GM10266 (cell line): ENCODE data around the gene TMEM63C.

Experiments
- DNase-seq: peaks from one replicate; pipeline ENCODE4 v3.0.0; 2012; ENCODE audit errors: extremely low spot score
- TF ChIP-seq, protein P1 (sequence below): IDR thresholded peaks from 2 replicates; pipeline ENCODE4 v1.5.1; 2012; ENCODE audit warnings: mild to moderate bottlenecking, low read depth; ENCODE audit not compliant: control insufficient read depth, insufficient read depth; ENCODE audit errors: missing control alignments

The TMEM63C gene

DNA sequence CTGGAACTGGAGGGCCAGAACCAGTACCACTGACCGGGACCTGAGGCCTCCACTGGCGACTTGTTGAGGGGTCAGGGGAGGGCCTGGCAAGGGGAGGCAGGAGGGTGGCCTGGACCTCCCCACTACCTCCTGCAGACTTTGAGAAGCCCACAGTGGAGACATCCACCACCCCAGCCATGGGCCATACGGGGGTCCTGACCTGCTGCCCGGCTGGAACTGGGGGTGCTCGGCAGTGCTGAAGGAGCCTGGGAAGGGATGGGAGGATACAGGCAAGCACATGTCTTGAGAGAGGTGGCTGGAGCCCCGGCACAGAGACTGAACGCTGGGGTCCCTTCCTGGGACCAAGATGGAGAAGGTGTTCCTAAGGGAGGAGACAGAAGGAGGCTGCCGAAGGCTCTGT is 75.1 kb downstream of the TMEM63C start:
- TF ChIP-seq, protein P1, sequence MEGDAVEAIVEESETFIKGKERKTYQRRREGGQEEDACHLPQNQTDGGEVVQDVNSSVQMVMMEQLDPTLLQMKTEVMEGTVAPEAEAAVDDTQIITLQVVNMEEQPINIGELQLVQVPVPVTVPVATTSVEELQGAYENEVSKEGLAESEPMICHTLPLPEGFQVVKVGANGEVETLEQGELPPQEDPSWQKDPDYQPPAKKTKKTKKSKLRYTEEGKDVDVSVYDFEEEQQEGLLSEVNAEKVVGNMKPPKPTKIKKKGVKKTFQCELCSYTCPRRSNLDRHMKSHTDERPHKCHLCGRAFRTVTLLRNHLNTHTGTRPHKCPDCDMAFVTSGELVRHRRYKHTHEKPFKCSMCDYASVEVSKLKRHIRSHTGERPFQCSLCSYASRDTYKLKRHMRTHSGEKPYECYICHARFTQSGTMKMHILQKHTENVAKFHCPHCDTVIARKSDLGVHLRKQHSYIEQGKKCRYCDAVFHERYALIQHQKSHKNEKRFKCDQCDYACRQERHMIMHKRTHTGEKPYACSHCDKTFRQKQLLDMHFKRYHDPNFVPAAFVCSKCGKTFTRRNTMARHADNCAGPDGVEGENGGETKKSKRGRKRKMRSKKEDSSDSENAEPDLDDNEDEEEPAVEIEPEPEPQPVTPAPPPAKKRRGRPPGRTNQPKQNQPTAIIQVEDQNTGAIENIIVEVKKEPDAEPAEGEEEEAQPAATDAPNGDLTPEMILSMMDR = no peak
- no peak for DNase-seq

DNA sequence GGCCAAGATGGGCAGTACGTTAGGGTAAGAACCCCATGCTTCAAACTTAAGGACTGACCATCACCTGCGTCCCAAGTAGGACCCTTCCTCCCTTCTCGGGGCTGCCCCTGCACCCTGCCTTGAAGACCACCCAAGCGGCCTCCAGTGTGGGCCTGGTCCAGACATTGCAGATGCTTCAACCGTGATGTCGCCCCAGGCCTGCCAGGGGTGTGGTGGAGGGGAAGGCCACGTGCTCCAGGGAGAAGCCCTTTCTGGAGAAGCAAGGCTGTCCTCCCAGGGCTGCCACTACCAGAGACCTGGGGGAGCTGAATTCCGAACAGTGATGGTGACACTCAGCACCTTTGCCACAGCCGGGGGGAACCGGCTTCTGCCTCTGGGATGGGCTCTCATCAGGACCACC is 76.1 kb downstream of the TMEM63C start:
- TF ChIP-seq, protein P1 = no peak
- no peak for DNase-seq

DNA sequence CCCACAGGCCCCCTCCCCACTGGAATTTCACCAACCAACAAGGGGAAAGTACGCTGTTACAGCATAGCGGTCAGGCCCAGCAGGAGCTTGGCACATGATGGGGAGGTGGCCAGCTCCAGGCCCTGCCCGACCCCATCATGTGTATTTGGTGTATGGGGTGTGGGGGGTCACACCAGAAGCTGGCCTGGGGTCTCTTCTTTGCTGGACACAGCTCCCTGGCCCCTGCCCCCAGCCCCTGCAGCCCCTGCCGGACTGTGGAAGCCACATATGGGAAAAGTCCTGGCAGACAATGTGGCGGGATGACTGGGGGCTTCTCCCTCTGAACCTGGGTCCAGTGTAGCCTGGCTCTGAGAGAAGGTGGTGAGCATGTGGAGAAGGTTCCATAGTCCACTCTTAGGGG is 77.0 kb downstream of the TMEM63C start:
- DNase-seq = no peak
- TF ChIP-seq, protein P1 = no peak

DNA sequence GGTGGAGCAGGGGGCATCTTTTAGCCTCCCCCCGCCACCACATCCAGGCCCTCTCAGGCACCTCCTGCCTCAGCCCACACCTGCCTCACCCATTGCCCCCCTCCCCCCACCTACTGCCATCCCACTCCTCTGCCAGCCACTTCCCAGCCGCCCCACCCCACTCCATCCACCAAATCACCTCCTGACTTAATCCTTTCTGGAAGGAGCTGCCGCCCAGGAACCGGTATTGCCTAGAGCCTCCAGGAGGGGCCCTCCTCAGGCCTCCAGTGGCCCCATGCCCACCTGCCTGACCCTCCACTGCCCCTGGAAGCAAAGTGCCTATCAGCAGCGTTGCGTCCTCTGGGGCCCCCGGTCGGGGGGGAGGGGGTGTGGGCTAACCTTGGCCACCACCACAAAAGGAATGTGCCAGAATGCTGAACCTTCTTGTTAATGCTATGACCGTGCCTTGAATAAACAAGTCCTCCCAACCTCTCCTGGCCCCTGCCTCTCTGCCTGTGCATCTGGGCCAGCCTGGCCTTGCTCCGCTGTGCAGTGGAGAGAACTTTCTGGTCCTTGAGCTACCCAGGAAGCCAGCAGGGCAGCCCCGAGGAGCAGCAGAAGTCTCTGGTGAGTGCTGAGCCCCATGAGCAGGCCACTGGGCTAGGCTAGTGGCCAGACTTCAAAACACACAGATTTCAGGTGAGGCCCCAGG is 77.6 kb downstream of the TMEM63C start:
- TF ChIP-seq, protein P1 = no peak
- DNase-seq = no peak

DNA sequence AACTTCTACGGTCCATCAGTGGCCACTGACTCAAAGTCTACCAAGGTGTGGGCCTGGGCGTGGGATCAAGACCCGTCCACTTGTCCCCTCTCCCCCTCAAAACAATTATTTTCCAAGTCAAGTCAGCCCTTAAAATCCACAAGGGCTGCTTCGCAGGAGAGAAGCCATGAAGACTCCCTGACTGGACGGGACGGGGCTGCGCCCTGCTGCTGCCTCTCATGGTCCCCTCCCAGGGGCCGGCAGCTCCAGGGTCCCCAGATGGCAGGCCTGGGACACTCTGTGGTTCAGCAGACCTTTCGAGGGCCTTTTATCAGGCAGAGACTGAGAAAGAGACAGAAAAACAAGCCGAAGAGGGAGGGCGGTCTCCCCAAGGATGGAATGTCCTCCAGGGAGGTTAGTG is 78.6 kb downstream of the TMEM63C start:
- no peak for DNase-seq
- TF ChIP-seq, protein P1 = no peak

DNA sequence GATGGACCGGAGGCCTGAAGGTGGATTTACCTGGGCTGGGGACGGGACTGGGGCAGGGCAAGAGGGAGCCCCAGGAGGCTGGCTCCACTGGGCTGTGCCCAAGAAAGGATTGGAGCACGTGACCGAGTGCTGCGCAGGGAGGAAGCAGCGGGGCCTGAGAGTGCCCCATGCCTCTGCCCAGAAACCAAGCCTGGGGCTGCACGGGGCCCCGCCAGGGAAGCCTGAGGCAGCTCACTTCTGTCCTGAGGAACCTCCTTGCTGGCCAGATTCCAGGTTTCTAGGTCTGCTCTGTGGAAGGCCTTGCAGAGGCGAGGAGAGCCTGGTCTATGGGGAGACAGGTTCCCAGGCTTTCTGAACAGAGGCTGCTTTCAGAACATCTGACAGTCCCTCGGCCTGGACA is 79.0 kb downstream of the TMEM63C start:
- no peak for DNase-seq
- TF ChIP-seq, protein P1 = no peak

DNA sequence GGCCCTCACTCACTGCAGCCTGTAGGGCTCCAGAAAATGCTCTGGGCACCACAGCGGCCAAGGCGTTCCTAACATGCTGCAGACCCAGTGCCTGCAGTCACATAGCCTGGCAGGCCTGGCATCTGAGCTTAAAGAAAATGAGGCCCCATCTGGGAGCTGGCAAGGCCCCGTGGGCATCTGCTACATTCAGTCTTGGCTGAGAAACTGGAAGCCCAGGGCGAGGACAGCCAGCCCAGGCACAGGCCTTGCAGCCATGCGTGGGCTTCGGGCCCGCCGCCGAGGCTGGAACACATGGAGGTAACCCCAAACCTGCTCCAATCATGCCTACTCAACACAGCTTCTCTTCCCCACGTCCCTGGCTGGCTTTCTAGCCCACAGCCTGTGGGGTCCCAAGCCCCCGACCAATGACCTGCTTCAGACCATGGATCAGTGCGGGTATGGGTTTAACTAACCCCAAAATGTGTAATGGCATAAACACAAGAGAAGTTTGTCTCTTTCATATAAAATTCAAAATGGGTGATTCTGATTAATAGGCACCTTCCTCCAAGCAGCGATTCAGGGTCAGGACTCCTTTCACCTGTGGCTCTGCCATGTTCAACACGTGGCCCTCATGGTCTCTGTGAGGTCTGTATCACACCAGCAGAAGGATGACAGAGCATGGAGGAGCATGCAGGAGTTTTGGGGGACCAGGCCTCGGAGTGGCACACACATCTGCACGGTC is 83.0 kb downstream of the TMEM63C start:
- DNase-seq = no peak
- TF ChIP-seq, protein P1 = no peak
